ENCODE results near the gene PRDM16. TPM values are rescaled to one million over a fixed set of nuclear protein-coding genes. Genes with fewer than 3 reads are reported as not detected.

The PRDM16 gene
- polyA plus RNA-seq, 1 donor (not counting 4 experiments of a cell fraction or from before 2014, with no cell fraction given), result 0.05 TPM

DNA sequence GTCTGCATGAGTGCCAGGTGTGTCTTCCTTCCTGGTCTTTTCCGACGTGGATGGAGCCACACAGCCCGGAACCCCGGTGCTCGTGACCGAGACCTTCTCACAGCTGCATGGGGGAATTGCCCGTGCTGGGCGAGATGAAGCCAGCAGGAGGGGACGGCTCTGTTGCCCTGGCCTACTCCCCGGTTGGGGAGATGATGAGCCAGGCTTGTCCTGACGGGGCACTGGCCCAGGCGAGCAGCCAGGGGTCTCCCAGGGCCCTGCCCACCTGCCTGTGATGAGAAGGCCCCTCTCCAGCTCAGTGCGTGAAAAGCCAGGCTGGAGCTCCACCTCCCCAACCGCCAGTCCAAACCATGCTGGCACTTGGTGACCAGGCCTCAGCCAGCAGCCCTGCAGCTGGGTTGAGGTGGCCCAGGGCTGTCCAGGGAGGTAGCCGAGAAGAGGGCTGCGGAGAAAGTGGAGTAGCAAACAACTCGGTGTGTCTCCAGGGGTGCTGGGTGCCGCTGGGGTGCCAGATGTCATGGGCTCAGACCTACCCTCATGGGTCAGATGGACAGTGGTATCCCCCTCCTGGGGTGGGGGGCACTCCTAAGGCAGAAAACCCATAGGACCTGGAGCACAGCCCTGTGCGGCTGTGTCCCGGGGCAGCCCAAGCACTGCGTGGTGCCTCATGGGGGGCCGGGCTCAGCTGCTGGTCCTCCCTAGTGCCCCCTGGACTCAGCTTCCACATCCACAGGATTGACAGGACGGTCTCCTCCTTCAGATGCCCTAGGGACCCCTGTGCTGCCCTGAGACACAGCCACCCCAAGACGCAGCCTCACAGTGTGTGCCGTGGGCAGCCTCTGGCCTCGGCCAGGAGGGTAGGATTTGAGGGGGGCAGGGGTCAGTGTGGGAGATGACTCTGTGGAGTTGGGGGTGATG is 26.1 kb downstream of the PRDM16 start:
- Histone ChIP-seq H3K27me3 (ENCODE audit: control insufficient read depth, extremely low read depth, insufficient read depth, low read length) (no peaks in the 10 kb centered on the region), H3K36me3 (ENCODE audit: control insufficient read depth in 2 of 2, extremely low read depth in 1 of 2, insufficient read depth in 2 of 2, low read length in 2 of 2) (no peaks in the 10 kb centered on the region), H3K4me2 (ENCODE audit: control insufficient read depth, extremely low read depth, insufficient read depth, low read depth, low read length) (no peak overlapping the region), H4K20me1 (ENCODE audit: control insufficient read depth, extremely low read depth, insufficient read depth, low read length) (no peaks in the 10 kb centered on the region), H3K4me1 (ENCODE audit: control insufficient read depth, extremely low read depth, insufficient read depth, low read length) (no peaks in the 10 kb centered on the region), H3K9ac (ENCODE audit: control insufficient read depth, extremely low read depth, insufficient read depth, low read length) (no peak overlapping the region), H3K79me2 (ENCODE audit: control insufficient read depth, insufficient read depth, low read length) (no peaks in the 10 kb centered on the region), H3K27ac (ENCODE audit: control insufficient read depth, insufficient read depth, low read length) (no peak overlapping the region), H3K9me3 (ENCODE audit: control insufficient read depth, low read depth, low read length) (no peaks in the 10 kb centered on the region), H3K4me3 (ENCODE audit: control insufficient read depth in 2 of 3, extremely low read depth in 1 of 3, insufficient read depth in 2 of 3, low read depth in 1 of 3, low read length in 3 of 3) (no peak overlapping the region), H2AFZ (ENCODE audit: control insufficient read depth, low read length) (no peak overlapping the region), H3K9me1 (ENCODE audit: control insufficient read depth, extremely low read depth, insufficient read depth, low read length) (no peaks in the 10 kb centered on the region)
- TF ChIP-seq CTCF (optimal IDR thresholded peaks at IDR 0.05 in 1 of 3, IDR thresholded peaks at IDR 0.05 in 1 of 3, conservative IDR thresholded peaks at IDR 0.05 in 1 of 3; ENCODE audit: extremely low read depth in 1 of 3, insufficient read depth in 2 of 3, low read length in 3 of 3) (no peak), EZH2 (IDR thresholded peaks at IDR 0.05; ENCODE audit: low read length) (no peak)
- FAIRE-seq, result no peak
- dilution Hi-C loops (cut with MboI; ENCODE audit: extremely low pct_ligation_motif_present, low sequenced_read_pairs), result no loop called here
- DNase-seq (ENCODE audit: low read depth, low spot score), result no peak

- Histone ChIP-seq H4K20me1 (ENCODE audit: control insufficient read depth, extremely low read depth, insufficient read depth, low read length) (no peaks in the 10 kb centered on the region), H3K27me3 (ENCODE audit: control insufficient read depth, extremely low read depth, insufficient read depth, low read length) (no peaks in the 10 kb centered on the region), H3K9me1 (ENCODE audit: control insufficient read depth, extremely low read depth, insufficient read depth, low read length) (no peaks in the 10 kb centered on the region), H3K4me1 (ENCODE audit: control insufficient read depth, extremely low read depth, insufficient read depth, low read length) (no peaks in the 10 kb centered on the region), H3K36me3 (ENCODE audit: control insufficient read depth in 2 of 2, extremely low read depth in 1 of 2, insufficient read depth in 2 of 2, low read length in 2 of 2) (no peaks in the 10 kb centered on the region), H3K9ac (ENCODE audit: control insufficient read depth, extremely low read depth, insufficient read depth, low read length) (no peak overlapping the region), H3K9me3 (ENCODE audit: control insufficient read depth, low read depth, low read length) (no peaks in the 10 kb centered on the region), H3K4me3 (ENCODE audit: control insufficient read depth in 2 of 3, extremely low read depth in 1 of 3, insufficient read depth in 2 of 3, low read depth in 1 of 3, low read length in 3 of 3) (no peak overlapping the region), H3K27ac (ENCODE audit: control insufficient read depth, insufficient read depth, low read length) (no peak overlapping the region), H3K4me2 (ENCODE audit: control insufficient read depth, extremely low read depth, insufficient read depth, low read depth, low read length) (no peak overlapping the region), H2AFZ (ENCODE audit: control insufficient read depth, low read length) (no peak overlapping the region), H3K79me2 (ENCODE audit: control insufficient read depth, insufficient read depth, low read length) (no peaks in the 10 kb centered on the region)
- dilution Hi-C loops (cut with MboI; ENCODE audit: extremely low pct_ligation_motif_present, low sequenced_read_pairs), result no loop called here
- FAIRE-seq, result no peak
- DNase-seq (ENCODE audit: low read depth, low spot score), result no peak
- TF ChIP-seq CTCF (optimal IDR thresholded peaks at IDR 0.05 in 1 of 3, IDR thresholded peaks at IDR 0.05 in 1 of 3, conservative IDR thresholded peaks at IDR 0.05 in 1 of 3; ENCODE audit: extremely low read depth in 1 of 3, insufficient read depth in 2 of 3, low read length in 3 of 3) (no peak), EZH2 (IDR thresholded peaks at IDR 0.05; ENCODE audit: low read length) (no peak)
Observed at GRCh38 chr1:3096345-3096744, 27.3 kb downstream of the PRDM16 start.
